PC-3 (cell line): ENCODE measurements around the gene FNDC10.
"Not testable (repeated sequence)": the region's sequence is repeated elsewhere in the genome, so short reads cannot be mapped to it uniquely, and the experiment has no call there.

Experiments
- CTCF ChIP-seq: fragments of 300-600 bp; sonication (generic); conservative IDR thresholded peaks from 2 replicates; pipeline ENCODE4 v1.5.1; 2017; ENCODE audit warnings: antibody characterized with exemption, low read depth, mild to moderate bottlenecking, low read length
- EZH2 ChIP-seq: fragments of 300-600 bp; sonication (generic); IDR thresholded peaks from one replicate; pipeline ENCODE4 v1.6.1; 2017; ENCODE audit warnings: antibody characterized with exemption, mild to moderate bottlenecking, low read length; ENCODE audit not compliant: unreplicated experiment
- EZH2phosphoT487 ChIP-seq: fragments of 300-600 bp; sonication (generic); IDR thresholded peaks from 2 replicates; pipeline ENCODE4 v1.6.1; 2018; ENCODE audit warnings: mild to moderate bottlenecking, antibody characterized with exemption, low read length, borderline replicate concordance

- TF ChIP-seq EZH2, CTCF, EZH2phosphoT487: not testable (repeated sequence)
Observed at GRCh38 chr1:1639368-1639767, 39.4 kb upstream of the FNDC10 start.
